Panc1 (cell line): ENCODE results near the gene MAGI2.

Experiments
- POLR2AphosphoS5 ChIP-seq: IDR thresholded peaks from 2 replicates; pipeline ENCODE4 v1.6.1; 2012; ENCODE audit warnings: mild to moderate bottlenecking, low read depth, low read length, moderate library complexity
- TCF7L2 ChIP-seq: IDR thresholded peaks from 2 replicates; pipeline ENCODE4 v1.6.1; 2011; ENCODE audit warnings: mild to moderate bottlenecking, low read depth, low read length, inconsistent platforms
- TF ChIP-seq, protein P1 (sequence below): fragments of 450-650 bp; IDR thresholded peaks from 2 replicates; pipeline ENCODE4 v1.5.1; 2017; ENCODE audit warnings: mild to moderate bottlenecking
- TF ChIP-seq, protein P2 (sequence below), 2 experiments: IDR thresholded peaks; 2 replicates each; pipeline ENCODE4 v1.6.1; 2011 to 2012; ENCODE audit warnings: low read depth in 2 of 2, control low read depth in 1 of 2, low read length in 1 of 2, mild to moderate bottlenecking in 1 of 2, moderate library complexity in 1 of 2; ENCODE audit not compliant: insufficient read depth in 1 of 2

DNA sequence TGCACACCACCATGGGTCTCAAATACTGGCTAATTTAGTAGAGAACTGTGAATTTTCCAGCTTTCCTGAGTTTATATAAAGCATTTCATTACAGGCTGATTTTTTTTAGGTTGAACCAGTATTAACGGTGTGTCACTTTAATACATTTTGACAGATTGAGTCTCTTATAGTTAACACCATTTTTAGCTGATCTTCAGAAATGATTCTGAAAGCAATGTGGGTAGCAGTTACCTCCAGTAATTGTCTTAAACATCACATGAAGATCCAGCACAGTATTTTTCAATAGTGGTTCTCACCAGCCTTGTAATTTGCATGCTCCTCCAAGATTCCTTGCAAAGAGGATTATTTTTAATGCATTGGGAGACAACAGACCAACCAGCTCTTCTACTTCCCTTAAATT, 961.3 kb downstream of the MAGI2 start:
- no peak for TF ChIP-seq POLR2AphosphoS5
- TF ChIP-seq, protein P1, sequence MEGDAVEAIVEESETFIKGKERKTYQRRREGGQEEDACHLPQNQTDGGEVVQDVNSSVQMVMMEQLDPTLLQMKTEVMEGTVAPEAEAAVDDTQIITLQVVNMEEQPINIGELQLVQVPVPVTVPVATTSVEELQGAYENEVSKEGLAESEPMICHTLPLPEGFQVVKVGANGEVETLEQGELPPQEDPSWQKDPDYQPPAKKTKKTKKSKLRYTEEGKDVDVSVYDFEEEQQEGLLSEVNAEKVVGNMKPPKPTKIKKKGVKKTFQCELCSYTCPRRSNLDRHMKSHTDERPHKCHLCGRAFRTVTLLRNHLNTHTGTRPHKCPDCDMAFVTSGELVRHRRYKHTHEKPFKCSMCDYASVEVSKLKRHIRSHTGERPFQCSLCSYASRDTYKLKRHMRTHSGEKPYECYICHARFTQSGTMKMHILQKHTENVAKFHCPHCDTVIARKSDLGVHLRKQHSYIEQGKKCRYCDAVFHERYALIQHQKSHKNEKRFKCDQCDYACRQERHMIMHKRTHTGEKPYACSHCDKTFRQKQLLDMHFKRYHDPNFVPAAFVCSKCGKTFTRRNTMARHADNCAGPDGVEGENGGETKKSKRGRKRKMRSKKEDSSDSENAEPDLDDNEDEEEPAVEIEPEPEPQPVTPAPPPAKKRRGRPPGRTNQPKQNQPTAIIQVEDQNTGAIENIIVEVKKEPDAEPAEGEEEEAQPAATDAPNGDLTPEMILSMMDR = no peak
- TF ChIP-seq, protein P2, sequence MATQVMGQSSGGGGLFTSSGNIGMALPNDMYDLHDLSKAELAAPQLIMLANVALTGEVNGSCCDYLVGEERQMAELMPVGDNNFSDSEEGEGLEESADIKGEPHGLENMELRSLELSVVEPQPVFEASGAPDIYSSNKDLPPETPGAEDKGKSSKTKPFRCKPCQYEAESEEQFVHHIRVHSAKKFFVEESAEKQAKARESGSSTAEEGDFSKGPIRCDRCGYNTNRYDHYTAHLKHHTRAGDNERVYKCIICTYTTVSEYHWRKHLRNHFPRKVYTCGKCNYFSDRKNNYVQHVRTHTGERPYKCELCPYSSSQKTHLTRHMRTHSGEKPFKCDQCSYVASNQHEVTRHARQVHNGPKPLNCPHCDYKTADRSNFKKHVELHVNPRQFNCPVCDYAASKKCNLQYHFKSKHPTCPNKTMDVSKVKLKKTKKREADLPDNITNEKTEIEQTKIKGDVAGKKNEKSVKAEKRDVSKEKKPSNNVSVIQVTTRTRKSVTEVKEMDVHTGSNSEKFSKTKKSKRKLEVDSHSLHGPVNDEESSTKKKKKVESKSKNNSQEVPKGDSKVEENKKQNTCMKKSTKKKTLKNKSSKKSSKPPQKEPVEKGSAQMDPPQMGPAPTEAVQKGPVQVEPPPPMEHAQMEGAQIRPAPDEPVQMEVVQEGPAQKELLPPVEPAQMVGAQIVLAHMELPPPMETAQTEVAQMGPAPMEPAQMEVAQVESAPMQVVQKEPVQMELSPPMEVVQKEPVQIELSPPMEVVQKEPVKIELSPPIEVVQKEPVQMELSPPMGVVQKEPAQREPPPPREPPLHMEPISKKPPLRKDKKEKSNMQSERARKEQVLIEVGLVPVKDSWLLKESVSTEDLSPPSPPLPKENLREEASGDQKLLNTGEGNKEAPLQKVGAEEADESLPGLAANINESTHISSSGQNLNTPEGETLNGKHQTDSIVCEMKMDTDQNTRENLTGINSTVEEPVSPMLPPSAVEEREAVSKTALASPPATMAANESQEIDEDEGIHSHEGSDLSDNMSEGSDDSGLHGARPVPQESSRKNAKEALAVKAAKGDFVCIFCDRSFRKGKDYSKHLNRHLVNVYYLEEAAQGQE (IDR thresholded peaks at IDR 0.05; ENCODE audit: insufficient read depth in 1 of 2, low read depth in 2 of 2, low read length in 1 of 2) = no peak
- no peak for TF ChIP-seq TCF7L2
